Neural cell (in vitro differentiated cells): Measurements from ENCODE around the gene NIFK.

Source experiments
- POLR2AphosphoS5 ChIP-seq: IDR thresholded peaks from 2 replicates; pipeline ENCODE4 v1.6.1; 2012
- TAF1 ChIP-seq: IDR thresholded peaks from 2 replicates; pipeline ENCODE4 v1.6.1; 2012; ENCODE audit warnings: low read depth
- TF ChIP-seq, protein P1 (sequence below): fragments of 450-650 bp; IDR thresholded peaks from 2 replicates; pipeline ENCODE4 v1.5.1; 2014; ENCODE audit warnings: antibody characterized with exemption, mild to moderate bottlenecking, moderate library complexity; ENCODE audit not compliant: poor library complexity, severe bottlenecking

DNA sequence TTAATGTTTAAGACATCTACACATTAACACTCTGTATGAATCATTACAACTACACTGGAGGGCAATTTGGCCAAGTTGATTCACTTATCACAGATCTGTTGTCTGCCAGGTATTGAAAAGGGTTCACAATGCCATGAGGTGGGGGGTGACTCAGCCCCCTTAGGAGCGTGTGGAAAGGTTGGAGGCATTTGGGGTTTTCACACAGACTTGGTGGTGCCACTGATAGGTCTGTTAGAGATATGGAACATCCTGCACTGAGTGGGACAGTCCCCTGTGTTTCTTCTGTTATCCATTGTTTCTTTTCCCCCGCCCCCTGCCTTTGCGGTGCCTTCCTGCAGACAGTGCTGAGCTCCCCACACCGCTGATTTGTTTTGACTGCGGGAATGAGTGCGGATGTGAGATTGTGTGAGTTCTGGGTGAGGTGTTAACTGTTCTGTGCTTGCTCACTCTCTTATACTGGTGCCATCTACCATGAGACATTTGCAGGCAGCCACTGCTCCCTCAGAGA lies 9.4 kb upstream of the NIFK start:
- TF ChIP-seq, protein P1, sequence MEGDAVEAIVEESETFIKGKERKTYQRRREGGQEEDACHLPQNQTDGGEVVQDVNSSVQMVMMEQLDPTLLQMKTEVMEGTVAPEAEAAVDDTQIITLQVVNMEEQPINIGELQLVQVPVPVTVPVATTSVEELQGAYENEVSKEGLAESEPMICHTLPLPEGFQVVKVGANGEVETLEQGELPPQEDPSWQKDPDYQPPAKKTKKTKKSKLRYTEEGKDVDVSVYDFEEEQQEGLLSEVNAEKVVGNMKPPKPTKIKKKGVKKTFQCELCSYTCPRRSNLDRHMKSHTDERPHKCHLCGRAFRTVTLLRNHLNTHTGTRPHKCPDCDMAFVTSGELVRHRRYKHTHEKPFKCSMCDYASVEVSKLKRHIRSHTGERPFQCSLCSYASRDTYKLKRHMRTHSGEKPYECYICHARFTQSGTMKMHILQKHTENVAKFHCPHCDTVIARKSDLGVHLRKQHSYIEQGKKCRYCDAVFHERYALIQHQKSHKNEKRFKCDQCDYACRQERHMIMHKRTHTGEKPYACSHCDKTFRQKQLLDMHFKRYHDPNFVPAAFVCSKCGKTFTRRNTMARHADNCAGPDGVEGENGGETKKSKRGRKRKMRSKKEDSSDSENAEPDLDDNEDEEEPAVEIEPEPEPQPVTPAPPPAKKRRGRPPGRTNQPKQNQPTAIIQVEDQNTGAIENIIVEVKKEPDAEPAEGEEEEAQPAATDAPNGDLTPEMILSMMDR = no peak
- TF ChIP-seq POLR2AphosphoS5 (no peak), TAF1 (no peak)
